Left ventricle myocardium inferior (tissue), 1 donor: ENCODE data around the gene TCF20. TPM values are rescaled to one million over a fixed set of nuclear protein-coding genes. Genes with fewer than 3 reads are reported as not detected.

ENCODE experiments used
- DNase-seq: peaks from one replicate; pipeline ENCODE4 v3.0.0-alpha.2; 2020
- H3K27ac ChIP-seq: fragments of 200-600 bp; replicated peaks from 2 replicates; pipeline ENCODE4 v1.8.0; 2021
- H3K27me3 ChIP-seq: fragments of 200-600 bp; 2 replicates; pipeline ENCODE4 v1.8.0; 2021; ENCODE audit warnings: low read depth
- H3K36me3 ChIP-seq: fragments of 200-600 bp; 2 replicates; pipeline ENCODE4 v1.8.0; 2021
- H3K4me1 ChIP-seq: fragments of 200-600 bp; 2 replicates; pipeline ENCODE4 v1.8.0; 2021
- H3K4me3 ChIP-seq: fragments of 200-600 bp; 2 replicates; pipeline ENCODE4 v1.8.0; 2021; ENCODE audit warnings: mild to moderate bottlenecking, moderate library complexity
- H3K9me3 ChIP-seq: fragments of 200-600 bp; replicated peaks from 2 replicates; pipeline ENCODE4 v1.8.0; 2021
- CTCF ChIP-seq: fragments of 200-600 bp; IDR thresholded peaks from 2 replicates; pipeline ENCODE4 v1.8.0; 2021; ENCODE audit warnings: antibody characterized with exemption, mild to moderate bottlenecking, borderline replicate concordance
- intact Hi-C: fragments of 100-400 bp; cut with micrococcal nuclease; formaldehyde crosslinking; loops from one replicate; pipeline ENCODE4 v1.11.0; 2022
- total RNA-seq: library from RNA; stranded (reverse); fragmentation: NEBNext Ultra II Directional; extraction: Animal tissue kit (Norgen Biotek cat#: 25700); gene quantifications from one replicate; pipeline ENCODE4 v1.2.1, GENCODE V29; 2021
- donor health status: DM: no; HTN: yes; CAD: no; lungs with severe emphysema.

The TCF20 gene
- total RNA-seq, 1 donor from 2014 or later = 17.2 TPM

GRCh38 chr22:42225841-42226240, 44.6 kb downstream of the TCF20 start:
- H3K4me1 ChIP-seq = peaks cover 35% of the 10 kb centered on the region
- TF ChIP-seq CTCF = no peak
- no peak for DNase-seq

GRCh38 chr22:42222140-42222539, 48.3 kb downstream of the TCF20 start:
- intact Hi-C loops = no loop called here
- Histone ChIP-seq H3K4me3 (no peak overlapping the region), H3K9me3 (no peaks in the 10 kb centered on the region), H3K27ac (no peak overlapping the region), H3K27me3 (no peaks in the 10 kb centered on the region), H3K36me3 (no peaks in the 10 kb centered on the region), H3K4me1 (peaks cover 15% of the 10 kb centered on the region)
- DNase-seq = no peak
- TF ChIP-seq CTCF = no peak

More at GRCh38 chr22:42225841-42226240, 44.6 kb downstream of the TCF20 start:
- H3K9me3 ChIP-seq = no peaks in the 10 kb centered on the region
- no peaks in the 10 kb centered on the region for H3K36me3 ChIP-seq
- H3K27ac ChIP-seq = no peak overlapping the region
- H3K4me3 ChIP-seq = no peak overlapping the region
- H3K27me3 ChIP-seq = no peaks in the 10 kb centered on the region
- intact Hi-C loops = no loop called here

Other genes starting within 250 kb of the TCF20 start
- 11.7 TPM for gene NAGA, start 199.8 kb downstream of the TCF20 start, total RNA-seq
- 3.4 TPM for gene PHETA2, start 196.4 kb downstream of the TCF20 start, total RNA-seq
- gene SMDT1, start 191.0 kb downstream of the TCF20 start, total RNA-seq = 153 TPM
- 270 TPM for gene NDUFA6, start 179.9 kb downstream of the TCF20 start, total RNA-seq
- 0.16 TPM for gene CYP2D6, start 139.8 kb downstream of the TCF20 start, total RNA-seq
- 1.2 TPM for gene NFAM1, start 161.8 kb upstream of the TCF20 start, total RNA-seq
- gene RRP7A, start 249.1 kb upstream of the TCF20 start, total RNA-seq = 15.8 TPM